ENCODE measurements around the gene RAB10.

RAB10 gene

GRCh38 chr2:26184121-26184520 is 150.2 kb downstream of the RAB10 start:
- DNase-seq = no peak

GRCh38 chr2:26184555-26185303 is 150.8 kb downstream of the RAB10 start:
- DNase-seq = peak; percentile 83

- DNase-seq = no peak
Measured at GRCh38 chr2:26185304-26185928, 151.5 kb downstream of the RAB10 start.

GRCh38 chr2:26185954-26186770 is 152.3 kb downstream of the RAB10 start:
- no peak for DNase-seq
